ENCODE results near the gene JPH4.
"Not testable (repeated sequence)": the region's sequence is repeated elsewhere in the genome, so short reads cannot be mapped to it uniquely, and the experiment has no call there.

Gene JPH4

GRCh38 chr14:23578560-23579310, at the start of gene JPH4:
Gene JPH4, minus strand, starts transcription at chr14:23578790. Its CDS starts 1,337 bp downstream, at chr14:23577453.
- no peak for DNase-seq

GRCh38 chr14:23627961-23628360, 49.4 kb upstream of the JPH4 start:
- no peak for DNase-seq

GRCh38 chr14:23626946-23627345, 48.4 kb upstream of the JPH4 start:
- DNase-seq = no peak

- DNase-seq = no peak
Observed at GRCh38 chr14:23624830-23625404, 46.3 kb upstream of the JPH4 start.

GRCh38 chr14:23623962-23624361, 45.4 kb upstream of the JPH4 start:
- no peak for DNase-seq

- DNase-seq = no peak
Observed at GRCh38 chr14:23622990-23623389, 44.4 kb upstream of the JPH4 start.

- no peak for DNase-seq
Observed at GRCh38 chr14:23621932-23622730, 43.5 kb upstream of the JPH4 start.

GRCh38 chr14:23621204-23621931, 42.8 kb upstream of the JPH4 start:
- no peak for DNase-seq

GRCh38 chr14:23620177-23620702, 41.6 kb upstream of the JPH4 start:
- no peak for DNase-seq

GRCh38 chr14:23618415-23618988, 39.9 kb upstream of the JPH4 start:
- DNase-seq = no peak

- no peak for DNase-seq
Observed at GRCh38 chr14:23617539-23617938, 38.9 kb upstream of the JPH4 start.

GRCh38 chr14:23615856-23616255, 37.3 kb upstream of the JPH4 start:
- DNase-seq = no peak

GRCh38 chr14:23614395-23614828, 35.8 kb upstream of the JPH4 start:
- DNase-seq = no peak

- DNase-seq = no peak
Observed at GRCh38 chr14:23613242-23614070, 34.9 kb upstream of the JPH4 start.

GRCh38 chr14:23612802-23613201, 34.2 kb upstream of the JPH4 start:
- no peak for DNase-seq

- DNase-seq = no peak
Observed at GRCh38 chr14:23612354-23612732, 33.8 kb upstream of the JPH4 start.

GRCh38 chr14:23610815-23611289, 32.3 kb upstream of the JPH4 start:
- no peak for DNase-seq

GRCh38 chr14:23610090-23610814, 31.7 kb upstream of the JPH4 start:
- no peak for DNase-seq

GRCh38 chr14:23609411-23610089, 31.0 kb upstream of the JPH4 start:
- not testable (repeated sequence) for DNase-seq

- no peak for DNase-seq
Observed at GRCh38 chr14:23609001-23609400, 30.4 kb upstream of the JPH4 start.
